ENCODE results near the gene PPARA.

PPARA gene

DNA sequence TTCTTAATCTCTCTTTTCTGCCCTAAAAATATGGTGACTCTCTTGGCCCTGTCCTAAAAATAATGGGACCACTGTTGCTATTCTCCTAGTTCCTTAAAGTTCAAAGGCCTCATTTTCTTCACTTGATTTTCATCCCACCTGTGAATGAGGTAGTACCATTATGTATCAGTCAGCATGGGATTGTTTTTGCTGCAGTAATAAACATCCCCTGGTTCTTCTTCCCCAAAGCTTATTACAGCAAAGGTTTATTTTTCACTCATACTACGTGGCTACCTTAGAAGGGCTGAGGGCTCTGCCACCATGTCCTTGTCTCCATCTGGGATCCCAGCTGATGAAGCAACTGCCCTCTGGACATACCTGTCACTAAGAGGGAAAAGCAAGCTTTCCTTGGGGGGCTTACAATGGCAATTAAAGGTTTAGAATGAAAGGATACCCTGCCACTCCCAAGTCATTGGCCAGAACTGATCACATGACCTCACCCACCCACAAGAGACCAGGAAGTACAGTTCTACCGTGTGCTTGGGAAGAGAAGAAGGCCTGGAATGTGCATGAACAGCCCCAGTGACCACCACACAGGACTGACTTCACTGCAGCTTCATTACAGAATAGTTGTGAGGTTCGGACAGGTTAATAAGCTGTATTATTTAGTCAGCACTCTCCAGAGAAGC, 125.3 kb downstream of the PPARA start:
- DNase-seq (ENCODE audit: low spot score): no peak

DNA sequence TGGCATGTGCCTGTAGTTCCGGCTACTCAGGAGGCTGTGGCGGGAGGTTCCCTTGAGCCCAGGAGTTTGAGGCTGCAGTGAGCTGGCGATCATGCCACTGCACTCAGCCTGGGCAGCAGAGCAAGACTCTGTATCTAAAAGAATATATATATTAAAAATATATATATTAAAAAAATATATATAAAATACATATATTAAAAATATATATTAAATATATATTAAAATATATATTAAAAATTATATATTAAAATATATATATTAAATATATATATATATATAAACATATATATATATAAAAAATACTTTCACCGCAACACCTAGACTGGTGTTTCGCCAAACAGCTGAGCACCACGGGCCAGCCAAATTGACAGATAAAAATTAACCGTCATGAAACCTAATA, 126.2 kb downstream of the PPARA start:
- no peak for DNase-seq (ENCODE audit: low spot score)

DNA sequence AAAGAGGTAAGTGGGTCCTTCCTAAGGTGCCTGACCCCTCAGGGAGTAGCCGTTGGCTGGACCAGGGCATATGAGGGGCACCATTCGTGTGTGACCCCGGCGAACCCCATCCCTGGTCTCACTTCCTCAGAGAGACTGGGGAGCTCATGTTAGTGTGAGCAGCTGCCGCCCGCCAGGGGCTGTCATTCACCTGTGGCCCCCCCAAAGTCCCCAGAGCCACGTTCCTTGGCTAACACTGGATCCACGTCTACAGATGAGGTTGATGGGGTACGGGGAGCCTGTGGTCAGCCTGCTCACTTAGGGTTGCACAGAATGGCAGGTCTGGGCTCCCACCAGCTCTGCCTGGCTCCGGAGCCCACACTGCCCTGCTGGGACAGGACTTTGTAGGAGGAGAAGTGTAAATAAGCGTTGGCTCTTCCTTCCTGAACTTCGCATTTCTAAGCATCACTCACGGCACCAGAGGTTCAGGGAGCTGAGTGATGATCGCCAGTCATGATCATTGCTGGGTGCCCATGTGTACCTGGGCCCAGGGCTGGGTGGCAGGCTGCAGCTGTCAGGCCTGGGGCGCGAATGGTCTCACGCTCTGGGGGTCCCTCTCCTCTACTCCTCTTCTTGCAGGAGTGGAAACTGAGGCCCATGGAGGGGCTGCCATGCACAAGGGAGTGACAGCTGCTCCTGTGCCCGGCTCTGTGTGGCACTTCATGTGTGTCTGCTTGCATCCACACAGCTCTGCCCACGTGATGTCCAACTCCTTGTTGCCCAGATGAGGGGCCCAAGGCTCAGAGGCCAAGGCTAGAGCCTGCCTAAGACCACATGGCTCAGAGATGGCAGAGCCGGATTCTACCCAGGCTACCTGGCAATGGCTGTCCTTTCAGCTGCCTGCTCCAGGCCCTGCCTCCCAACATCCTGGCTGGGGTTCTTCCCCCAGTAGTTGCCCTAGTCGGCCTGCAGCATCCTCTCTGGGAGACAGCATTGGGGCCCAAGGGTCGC, 128.6 kb downstream of the PPARA start:
- DNase-seq (ENCODE audit: low spot score): no peak

DNA sequence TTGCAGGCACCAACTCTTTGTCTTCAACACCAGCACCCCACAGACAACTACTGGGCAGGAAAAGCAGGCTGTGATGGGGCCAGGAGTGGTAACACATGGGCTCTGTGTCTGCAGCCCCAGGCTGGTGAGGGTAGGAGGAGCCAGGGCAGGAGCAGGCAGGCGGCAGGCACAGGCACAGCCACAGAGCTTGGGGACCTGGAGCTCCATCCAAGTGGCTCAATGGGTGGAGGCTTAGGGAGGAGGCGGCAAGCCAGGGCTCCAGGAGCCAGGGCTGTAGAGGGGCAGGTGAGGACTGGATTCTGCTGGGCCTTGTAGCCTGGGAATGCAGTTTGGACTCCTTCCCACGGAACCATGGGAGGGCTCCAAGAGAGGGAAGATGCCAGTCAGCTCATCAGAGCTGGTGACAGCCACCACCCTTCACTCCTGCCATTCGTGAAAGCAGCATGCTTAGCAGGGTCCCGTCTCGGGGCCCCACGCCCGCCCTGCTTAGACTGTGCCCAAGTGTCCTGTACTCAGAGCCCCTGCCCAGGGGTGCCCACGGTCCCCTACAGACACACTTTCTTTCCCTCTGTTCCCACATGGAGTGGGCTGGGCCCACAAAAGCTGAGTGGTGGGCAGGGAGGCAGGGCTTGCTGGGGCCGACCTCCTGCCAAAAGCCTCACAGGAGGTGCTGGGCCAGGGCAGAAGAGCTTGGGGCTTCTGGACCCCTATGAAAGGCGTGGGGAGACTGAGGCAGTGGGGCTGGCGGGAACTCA, 129.9 kb downstream of the PPARA start:
- DNase-seq (ENCODE audit: low spot score): no peak

GRCh38 chr22:46280999-46281623, 130.8 kb downstream of the PPARA start:
- no peak for DNase-seq (ENCODE audit: low spot score)

- DNase-seq (ENCODE audit: low spot score): no peak
These were observed 131.7 kb downstream of the PPARA start for GRCh38 chr22:46281866-46282678.

- DNase-seq (ENCODE audit: low spot score): no peak
These were observed 135.7 kb downstream of the PPARA start for GRCh38 chr22:46286006-46286405.

DNA sequence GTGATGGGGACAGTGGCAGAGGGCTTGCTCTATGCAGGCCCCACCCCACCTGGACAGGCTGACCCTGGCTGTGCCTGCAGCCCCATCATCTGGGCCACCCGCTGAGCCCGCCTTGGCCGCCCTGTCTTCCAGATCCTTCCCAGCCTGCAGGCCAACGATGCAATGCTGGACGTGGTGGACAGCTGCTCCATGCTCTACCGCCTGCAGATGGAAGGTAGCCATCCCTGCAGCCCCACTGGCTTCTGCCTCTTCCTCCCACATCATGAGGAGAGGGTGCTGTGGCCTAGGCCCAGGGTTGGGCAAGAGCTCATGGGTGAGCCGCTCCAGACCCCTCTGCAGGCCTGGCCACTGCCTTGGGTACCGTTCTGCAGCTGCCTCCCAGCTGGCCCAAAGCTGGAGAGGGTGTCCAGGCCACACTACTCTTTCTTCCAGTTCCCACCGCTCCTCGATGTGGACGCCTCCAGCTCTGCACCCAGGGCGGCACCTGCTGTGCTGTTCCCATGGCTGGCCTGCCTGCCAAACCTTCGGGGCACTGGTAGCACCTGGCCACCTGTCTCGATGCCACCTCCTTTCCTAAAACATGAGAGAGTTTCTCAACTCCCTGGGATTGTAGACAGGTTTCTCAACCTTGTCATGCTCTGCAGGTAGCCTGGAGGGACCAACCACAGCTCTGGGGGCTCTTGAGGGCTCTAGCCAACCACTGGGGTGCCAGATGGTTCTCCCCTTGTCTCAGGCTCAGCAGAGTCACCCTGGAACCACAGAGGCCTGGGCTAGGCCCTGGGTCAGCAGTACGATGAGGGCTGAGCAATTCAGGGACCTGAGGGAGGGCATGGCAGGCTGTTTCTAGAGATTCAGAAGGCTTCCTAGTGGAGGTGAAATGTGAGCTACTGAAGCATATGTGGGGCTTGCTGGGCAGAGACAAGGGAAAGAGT, 136.9 kb downstream of the PPARA start:
- DNase-seq (ENCODE audit: low spot score): no peak

DNA sequence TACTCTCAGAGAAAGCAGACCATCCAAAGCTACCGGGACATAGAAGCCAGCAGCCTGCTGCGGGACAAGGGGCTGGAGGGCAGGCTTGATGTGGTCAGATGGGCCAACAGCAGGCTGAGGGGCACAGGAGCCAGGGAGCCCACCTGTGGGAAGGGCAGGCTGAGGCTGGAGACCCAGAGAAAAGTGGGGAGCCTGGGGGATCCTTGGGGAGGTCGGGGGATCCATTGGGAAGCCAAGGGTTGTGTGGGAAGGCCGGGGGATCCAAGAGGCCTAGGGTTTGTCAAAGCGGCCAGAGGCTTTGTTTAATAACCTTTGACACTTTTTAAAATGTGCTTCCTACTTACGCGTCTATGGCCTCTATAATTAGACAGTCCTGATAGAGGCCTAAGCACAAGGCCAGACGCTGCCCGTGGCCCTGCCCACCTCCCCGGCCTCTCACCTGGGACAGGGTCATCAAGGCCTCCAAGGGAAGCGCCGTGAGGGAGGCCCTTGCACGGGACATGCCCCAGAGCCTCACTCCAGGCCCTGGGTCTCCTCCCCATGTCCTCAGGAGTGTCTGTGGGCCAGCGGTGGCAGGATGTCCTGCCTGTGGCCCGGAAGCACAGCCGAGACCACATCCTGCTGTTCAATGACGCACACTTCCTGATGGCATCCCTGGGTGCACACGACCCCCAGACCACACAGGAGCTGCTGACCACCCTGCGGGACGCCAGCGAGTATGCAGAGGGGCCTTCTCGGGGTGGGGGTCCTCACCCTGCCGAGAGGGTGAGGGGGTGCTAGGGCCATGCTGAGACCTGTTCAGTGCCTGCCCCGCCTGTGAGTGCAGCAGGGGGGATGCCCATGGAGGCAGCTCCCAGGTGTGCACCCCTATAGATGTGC, 137.8 kb downstream of the PPARA start:
- no peak for DNase-seq (ENCODE audit: low spot score)

- DNase-seq (ENCODE audit: low spot score): no peak
These were observed 138.5 kb downstream of the PPARA start for GRCh38 chr22:46288846-46289243.

- no peak for DNase-seq (ENCODE audit: low spot score)
These were observed 139.0 kb downstream of the PPARA start for GRCh38 chr22:46289244-46289891.

- DNase-seq (ENCODE audit: low spot score): no peak
These were observed 140.0 kb downstream of the PPARA start for GRCh38 chr22:46290121-46290842.

- DNase-seq (ENCODE audit: low spot score): no peak
These were observed 140.8 kb downstream of the PPARA start for GRCh38 chr22:46290843-46291785.

GRCh38 chr22:46292173-46292572, 141.8 kb downstream of the PPARA start:
- no peak for DNase-seq (ENCODE audit: low spot score)

GRCh38 chr22:46292732-46293131, 142.4 kb downstream of the PPARA start:
- DNase-seq (ENCODE audit: low spot score): no peak
